GM10266 (cell line): Measurements from ENCODE around the gene ULK1.

Experiments used
- DNase-seq: peaks from one replicate; pipeline ENCODE4 v3.0.0; 2012; ENCODE audit errors: extremely low spot score
- TF ChIP-seq, protein P1 (sequence below): IDR thresholded peaks from 2 replicates; pipeline ENCODE4 v1.5.1; 2012; ENCODE audit warnings: mild to moderate bottlenecking, low read depth; ENCODE audit not compliant: control insufficient read depth, insufficient read depth; ENCODE audit errors: missing control alignments

ULK1 gene

DNA sequence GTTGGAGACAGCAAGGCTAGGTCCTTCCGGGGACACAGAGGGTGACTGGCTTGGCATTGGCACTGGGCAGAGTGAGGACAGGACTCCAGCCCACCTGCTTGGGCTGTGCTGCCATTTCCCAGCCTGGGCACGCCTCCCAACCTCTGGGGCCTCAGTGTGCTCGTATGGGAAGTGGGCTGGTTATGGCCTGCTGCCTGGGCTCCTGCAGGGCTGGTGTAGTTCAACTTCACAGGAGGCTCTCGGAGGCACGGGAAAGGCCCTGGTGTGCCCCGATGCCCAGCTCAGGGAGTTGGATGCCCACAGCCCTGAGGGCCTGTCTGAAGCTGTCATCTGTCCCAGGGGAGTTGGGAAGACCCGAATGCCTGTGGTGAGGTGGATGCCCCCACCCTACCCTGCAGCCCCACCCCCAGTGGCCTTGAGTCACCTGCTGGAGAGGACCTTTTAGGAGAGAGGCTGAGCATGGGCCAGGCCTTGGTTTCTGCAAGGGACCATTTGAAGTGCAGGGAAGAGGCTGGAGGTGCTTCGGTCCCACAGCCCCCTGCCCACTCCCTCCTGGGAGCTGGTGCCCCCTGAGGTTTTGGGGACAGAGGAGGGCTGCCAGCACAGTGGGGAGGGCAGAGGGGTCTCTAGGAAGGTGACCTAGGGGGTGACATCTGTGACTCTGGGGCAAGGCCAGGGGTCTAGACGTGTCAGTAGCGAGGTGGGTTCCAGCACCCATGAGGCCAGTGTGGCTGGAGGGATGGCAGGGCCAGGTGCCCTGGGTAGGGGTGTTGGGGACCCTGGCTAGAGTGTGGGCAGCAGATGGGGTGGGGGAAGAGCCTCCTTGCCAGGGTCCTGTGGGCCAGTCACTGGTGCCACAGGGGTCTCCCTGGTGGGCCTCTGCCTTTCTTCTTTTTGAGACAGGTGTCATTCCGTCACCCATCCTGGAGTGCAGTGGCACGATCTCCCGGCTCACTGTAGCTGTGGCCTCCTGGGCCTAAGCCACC, 9.1 kb downstream of the ULK1 start:
- DNase-seq: no peak
- TF ChIP-seq, protein P1, sequence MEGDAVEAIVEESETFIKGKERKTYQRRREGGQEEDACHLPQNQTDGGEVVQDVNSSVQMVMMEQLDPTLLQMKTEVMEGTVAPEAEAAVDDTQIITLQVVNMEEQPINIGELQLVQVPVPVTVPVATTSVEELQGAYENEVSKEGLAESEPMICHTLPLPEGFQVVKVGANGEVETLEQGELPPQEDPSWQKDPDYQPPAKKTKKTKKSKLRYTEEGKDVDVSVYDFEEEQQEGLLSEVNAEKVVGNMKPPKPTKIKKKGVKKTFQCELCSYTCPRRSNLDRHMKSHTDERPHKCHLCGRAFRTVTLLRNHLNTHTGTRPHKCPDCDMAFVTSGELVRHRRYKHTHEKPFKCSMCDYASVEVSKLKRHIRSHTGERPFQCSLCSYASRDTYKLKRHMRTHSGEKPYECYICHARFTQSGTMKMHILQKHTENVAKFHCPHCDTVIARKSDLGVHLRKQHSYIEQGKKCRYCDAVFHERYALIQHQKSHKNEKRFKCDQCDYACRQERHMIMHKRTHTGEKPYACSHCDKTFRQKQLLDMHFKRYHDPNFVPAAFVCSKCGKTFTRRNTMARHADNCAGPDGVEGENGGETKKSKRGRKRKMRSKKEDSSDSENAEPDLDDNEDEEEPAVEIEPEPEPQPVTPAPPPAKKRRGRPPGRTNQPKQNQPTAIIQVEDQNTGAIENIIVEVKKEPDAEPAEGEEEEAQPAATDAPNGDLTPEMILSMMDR: no peak

DNA sequence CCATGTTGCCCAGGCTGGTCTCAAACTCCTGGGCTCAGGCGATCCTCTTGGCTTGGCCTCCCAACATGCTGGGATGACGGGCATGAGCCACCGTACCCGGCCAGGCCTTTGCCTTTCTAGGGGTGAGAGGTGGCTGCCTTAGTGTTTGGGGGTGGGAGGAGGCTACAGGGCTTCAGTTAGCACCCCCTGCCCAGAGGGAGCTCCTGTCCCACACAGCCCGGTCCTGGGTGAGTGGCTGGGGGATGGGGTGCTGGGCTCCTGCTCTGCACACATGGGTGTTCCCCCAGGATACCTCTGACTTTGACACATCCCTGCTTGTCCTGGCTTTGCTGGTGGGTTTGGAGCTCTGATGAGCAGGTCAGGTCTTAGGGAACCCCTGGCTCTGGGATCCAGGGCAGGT, 9.9 kb downstream of the ULK1 start:
- TF ChIP-seq, protein P1: no peak
- DNase-seq: no peak

DNA sequence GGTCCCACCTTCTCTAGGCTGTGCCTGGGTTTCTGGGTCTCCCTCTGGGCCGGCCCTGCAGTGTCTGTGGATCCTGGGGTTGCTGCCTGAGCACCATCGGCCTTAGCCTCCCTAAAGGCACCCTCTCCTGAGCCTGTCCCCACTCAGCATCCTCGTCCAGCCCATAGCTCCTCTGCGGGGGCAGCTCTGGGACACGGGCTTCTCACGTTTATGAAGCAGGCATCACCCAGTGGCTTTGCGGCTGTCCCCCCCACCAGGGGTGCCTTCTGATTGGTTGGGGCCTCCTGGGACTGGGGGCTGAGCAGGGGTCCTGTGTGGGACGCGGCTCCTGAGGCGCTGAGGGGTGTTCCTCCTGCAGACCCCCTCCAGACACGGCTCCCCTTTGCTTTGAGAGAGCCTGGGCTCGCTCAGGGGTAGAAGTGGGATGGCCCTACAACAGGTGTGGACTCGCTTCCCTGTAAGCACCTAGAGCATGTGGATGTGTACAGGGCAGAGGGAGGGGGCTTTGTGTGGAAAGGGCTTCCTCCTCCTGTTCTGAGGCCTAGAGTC, 10.7 kb downstream of the ULK1 start:
- TF ChIP-seq, protein P1: no peak

DNA sequence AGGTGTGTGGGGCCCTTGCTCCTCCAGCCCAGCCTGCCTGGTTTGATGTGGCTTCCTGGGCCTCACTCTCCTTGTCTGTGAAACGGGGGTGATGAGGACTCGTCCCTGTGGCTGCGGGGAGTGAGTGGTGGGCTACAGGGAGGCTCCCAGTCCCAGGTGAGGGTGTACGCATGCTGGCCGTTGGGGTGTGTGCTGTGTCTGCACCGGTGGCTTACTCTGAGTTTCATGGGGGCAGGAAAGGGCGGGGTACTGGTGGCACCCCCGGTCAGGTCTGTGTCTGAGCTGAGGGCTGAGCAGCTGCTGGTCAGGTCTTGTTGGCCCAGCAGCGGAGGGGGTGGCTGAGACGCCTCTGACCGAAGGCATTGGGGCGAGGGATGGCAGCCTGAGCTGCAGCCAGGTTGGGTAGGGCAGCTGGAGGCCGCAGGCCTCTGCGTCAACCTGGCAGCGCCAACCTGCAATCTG, 11.2 kb downstream of the ULK1 start:
- TF ChIP-seq, protein P1: no peak
- DNase-seq: no peak

More for the DNA sequence above, 10.7 kb downstream of the ULK1 start:
- DNase-seq: no peak

DNA sequence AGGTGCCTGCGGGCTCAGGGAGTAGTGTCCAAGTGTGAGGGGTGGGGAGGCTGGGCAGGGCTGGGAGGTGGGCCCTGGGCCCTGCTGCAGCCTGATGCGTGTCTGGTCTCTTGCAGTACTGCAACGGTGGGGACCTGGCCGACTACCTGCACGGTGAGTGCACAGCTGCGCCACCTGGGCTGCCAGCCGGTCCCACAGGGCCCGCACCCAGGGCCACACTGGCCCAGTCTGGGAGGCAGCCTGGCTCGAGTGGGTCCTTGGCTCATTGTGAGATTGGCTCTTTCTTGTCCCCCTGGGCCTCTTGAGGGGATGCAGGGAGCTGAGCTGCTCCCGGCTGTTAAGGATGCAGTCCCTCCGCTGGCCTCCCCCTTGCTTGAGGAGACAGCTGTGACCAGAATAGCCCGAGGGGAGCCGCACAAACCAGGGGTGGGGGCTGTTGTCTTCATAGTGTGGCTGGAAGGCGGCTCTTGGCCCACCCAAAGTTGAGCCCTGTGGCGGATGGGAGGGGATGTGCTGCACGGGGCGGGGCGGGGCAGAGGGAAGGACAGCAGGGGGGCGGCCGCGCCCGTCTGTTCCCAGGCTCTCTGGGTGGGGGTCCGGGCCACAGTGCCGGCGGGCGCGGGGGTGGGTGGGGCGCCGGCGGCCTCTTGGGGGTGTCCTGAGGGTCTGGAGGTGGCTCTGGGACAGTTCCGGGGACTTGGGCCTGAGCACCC, 13.1 kb downstream of the ULK1 start:
- no peak for DNase-seq
- TF ChIP-seq, protein P1: no peak

DNA sequence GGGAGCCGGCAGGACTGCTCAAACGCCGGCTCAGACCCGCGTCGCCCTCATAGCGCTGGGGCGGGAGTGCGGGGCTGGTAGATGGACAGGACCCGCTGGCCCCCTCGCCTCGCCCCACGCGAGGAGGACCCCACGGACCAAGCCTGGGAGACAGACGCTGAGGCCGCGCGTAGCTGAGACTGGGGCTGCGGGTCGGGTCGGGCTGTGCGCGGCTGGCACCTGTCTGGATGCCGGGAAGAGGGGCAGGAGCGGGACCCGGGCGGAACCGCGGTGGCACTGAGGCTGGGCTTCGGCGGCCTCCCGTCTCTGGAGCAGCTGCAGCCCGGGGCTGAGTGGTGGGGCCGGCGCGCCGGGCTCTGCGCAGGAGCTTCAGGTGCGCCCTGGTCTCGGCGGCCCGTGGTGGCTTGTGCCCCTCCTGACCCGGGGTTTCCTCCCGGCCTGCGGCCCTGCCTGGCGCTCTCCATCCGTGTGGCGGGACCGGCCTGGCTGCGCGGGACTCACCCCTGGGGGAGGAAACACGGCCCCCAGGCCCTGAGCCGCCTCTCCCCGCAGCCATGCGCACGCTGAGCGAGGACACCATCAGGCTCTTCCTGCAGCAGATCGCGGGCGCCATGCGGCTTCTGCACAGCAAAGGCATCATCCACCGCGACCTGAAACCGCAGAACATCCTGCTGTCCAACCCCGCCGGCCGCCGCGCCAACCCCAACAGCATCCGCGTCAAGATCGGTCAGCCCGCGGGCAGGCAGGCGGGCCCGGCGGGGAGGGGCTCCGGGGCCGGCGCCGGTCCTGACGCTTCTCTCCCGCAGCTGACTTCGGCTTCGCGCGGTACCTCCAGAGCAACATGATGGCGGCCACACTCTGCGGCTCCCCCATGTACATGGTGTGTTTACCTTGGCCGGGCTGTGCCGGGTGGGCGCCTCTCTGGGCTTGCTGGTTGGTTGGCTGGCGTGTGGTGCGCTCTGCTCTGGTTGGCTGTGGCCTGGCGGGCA, 14.0 kb downstream of the ULK1 start:
- TF ChIP-seq, protein P1: no peak
- no peak for DNase-seq
